ENCODE results near the gene TRPT1.

Gene TRPT1

DNA sequence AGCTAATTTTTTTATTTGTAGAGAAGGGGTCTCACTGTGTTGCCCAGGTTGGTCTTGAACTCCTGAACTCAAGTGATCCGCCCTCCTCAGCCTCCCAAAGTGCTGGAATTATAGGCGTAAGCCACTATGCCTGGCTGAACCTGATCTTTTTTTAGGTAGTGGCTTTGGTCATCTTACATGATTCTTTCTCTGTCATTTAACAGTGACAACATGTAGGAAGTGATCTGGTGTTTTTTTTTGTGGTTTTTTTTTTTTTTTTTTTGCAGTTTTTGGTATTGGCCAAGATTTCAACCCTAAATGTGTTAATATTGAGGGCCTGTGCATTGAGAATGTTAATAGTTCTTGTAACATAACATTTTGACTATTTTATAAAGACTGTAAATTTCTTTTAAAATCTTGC lies 27.5 kb downstream of the TRPT1 start:
- ATAC-seq, result no peak
- TF ChIP-seq PPARA (CRISPR knock-in tag; IDR thresholded peaks at IDR 0.05; ENCODE audit: borderline replicate concordance), result no peak
- no peak for TF ChIP-seq RARB (CRISPR knock-in tag; IDR thresholded peaks at IDR 0.05)

DNA sequence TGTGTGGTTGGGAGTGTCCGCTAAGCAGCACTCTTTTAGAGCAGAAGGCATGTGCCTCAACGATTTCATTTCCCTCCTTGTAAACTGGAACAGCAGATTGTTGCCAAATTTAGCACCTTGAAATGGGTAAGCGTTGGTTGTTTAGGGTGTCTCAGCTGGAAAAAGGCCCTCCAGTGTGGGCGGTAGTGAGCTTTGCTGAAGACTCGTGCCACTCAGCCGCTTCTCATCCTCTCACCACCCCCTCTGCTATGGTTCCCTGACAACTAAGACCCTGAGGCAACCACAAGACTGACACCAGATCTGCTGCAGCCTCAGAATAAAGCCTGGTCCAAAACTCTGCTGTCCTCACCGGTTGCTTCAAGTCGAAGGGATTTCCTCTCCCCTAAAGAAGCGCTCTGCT lies 29.4 kb downstream of the TRPT1 start:
- ATAC-seq, result no peak
- no peak for TF ChIP-seq CSDC2 (CRISPR knock-in tag; IDR thresholded peaks at IDR 0.05)

DNA sequence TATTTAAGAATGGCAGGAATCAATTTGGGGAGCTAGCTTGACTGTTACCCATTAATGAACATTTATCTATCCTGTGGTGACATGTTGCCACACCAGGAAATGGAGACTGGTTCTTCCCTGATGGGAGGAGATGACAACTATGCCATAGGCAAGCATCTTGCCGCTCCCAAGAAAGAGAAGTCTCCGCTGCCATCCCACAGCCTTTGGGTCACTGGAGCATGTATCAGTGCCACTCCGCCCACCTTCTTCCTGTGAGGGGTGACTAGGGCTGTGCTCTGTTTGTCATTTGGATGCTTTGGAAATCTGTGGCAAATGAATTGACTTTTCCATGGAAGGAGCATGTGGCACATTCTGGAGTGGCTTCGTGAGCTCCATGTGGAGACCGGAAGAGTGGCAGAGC lies 33.6 kb downstream of the TRPT1 start:
- no peak for ATAC-seq
- TF ChIP-seq, protein P1, sequence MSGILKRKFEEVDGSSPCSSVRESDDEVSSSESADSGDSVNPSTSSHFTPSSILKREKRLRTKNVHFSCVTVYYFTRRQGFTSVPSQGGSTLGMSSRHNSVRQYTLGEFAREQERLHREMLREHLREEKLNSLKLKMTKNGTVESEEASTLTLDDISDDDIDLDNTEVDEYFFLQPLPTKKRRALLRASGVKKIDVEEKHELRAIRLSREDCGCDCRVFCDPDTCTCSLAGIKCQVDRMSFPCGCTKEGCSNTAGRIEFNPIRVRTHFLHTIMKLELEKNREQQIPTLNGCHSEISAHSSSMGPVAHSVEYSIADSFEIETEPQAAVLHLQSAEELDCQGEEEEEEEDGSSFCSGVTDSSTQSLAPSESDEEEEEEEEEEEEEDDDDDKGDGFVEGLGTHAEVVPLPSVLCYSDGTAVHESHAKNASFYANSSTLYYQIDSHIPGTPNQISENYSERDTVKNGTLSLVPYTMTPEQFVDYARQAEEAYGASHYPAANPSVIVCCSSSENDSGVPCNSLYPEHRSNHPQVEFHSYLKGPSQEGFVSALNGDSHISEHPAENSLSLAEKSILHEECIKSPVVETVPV (CRISPR knock-in tag; IDR thresholded peaks at IDR 0.05), result no peak
- no peak for TF ChIP-seq ESRRG (CRISPR knock-in tag; IDR thresholded peaks at IDR 0.05)
- no peak for TF ChIP-seq TOX (CRISPR knock-in tag; IDR thresholded peaks at IDR 0.05; ENCODE audit: borderline replicate concordance)
- TF ChIP-seq OSR1 (CRISPR knock-in tag; IDR thresholded peaks at IDR 0.05), result no peak
- no peak for TF ChIP-seq PPARA (CRISPR knock-in tag; IDR thresholded peaks at IDR 0.05; ENCODE audit: borderline replicate concordance)
- no peak for TF ChIP-seq ISL1 (CRISPR knock-in tag; IDR thresholded peaks at IDR 0.05)
- TF ChIP-seq BACH2 (CRISPR knock-in tag; IDR thresholded peaks at IDR 0.05; ENCODE audit: borderline replicate concordance), result no peak
- TF ChIP-seq SNAI2 (CRISPR knock-in tag; IDR thresholded peaks at IDR 0.05), result no peak
- TF ChIP-seq ZC3H10 (CRISPR knock-in tag; IDR thresholded peaks at IDR 0.05), result no peak
- no peak for TF ChIP-seq RARB (CRISPR knock-in tag; IDR thresholded peaks at IDR 0.05)
- no peak for TF ChIP-seq CSDC2 (CRISPR knock-in tag; IDR thresholded peaks at IDR 0.05)
- TF ChIP-seq, protein P2, sequence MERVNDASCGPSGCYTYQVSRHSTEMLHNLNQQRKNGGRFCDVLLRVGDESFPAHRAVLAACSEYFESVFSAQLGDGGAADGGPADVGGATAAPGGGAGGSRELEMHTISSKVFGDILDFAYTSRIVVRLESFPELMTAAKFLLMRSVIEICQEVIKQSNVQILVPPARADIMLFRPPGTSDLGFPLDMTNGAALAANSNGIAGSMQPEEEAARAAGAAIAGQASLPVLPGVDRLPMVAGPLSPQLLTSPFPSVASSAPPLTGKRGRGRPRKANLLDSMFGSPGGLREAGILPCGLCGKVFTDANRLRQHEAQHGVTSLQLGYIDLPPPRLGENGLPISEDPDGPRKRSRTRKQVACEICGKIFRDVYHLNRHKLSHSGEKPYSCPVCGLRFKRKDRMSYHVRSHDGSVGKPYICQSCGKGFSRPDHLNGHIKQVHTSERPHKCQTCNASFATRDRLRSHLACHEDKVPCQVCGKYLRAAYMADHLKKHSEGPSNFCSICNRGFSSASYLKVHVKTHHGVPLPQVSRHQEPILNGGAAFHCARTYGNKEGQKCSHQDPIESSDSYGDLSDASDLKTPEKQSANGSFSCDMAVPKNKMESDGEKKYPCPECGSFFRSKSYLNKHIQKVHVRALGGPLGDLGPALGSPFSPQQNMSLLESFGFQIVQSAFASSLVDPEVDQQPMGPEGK (CRISPR knock-in tag; IDR thresholded peaks at IDR 0.05; ENCODE audit: borderline replicate concordance), result no peak
- TF ChIP-seq, protein P3, sequence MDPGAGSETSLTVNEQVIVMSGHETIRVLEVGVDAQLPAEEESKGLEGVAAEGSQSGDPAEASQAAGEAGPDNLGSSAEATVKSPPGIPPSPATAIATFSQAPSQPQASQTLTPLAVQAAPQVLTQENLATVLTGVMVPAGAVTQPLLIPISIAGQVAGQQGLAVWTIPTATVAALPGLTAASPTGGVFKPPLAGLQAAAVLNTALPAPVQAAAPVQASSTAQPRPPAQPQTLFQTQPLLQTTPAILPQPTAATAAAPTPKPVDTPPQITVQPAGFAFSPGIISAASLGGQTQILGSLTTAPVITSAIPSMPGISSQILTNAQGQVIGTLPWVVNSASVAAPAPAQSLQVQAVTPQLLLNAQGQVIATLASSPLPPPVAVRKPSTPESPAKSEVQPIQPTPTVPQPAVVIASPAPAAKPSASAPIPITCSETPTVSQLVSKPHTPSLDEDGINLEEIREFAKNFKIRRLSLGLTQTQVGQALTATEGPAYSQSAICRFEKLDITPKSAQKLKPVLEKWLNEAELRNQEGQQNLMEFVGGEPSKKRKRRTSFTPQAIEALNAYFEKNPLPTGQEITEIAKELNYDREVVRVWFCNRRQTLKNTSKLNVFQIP (CRISPR knock-in tag; IDR thresholded peaks at IDR 0.05; ENCODE audit: borderline replicate concordance, low read depth), result no peak
- TF ChIP-seq ZFP30 (CRISPR knock-in tag; IDR thresholded peaks at IDR 0.05), result no peak
- TF ChIP-seq ZFP3 (CRISPR knock-in tag; IDR thresholded peaks at IDR 0.05), result no peak
- TF ChIP-seq, protein P4, sequence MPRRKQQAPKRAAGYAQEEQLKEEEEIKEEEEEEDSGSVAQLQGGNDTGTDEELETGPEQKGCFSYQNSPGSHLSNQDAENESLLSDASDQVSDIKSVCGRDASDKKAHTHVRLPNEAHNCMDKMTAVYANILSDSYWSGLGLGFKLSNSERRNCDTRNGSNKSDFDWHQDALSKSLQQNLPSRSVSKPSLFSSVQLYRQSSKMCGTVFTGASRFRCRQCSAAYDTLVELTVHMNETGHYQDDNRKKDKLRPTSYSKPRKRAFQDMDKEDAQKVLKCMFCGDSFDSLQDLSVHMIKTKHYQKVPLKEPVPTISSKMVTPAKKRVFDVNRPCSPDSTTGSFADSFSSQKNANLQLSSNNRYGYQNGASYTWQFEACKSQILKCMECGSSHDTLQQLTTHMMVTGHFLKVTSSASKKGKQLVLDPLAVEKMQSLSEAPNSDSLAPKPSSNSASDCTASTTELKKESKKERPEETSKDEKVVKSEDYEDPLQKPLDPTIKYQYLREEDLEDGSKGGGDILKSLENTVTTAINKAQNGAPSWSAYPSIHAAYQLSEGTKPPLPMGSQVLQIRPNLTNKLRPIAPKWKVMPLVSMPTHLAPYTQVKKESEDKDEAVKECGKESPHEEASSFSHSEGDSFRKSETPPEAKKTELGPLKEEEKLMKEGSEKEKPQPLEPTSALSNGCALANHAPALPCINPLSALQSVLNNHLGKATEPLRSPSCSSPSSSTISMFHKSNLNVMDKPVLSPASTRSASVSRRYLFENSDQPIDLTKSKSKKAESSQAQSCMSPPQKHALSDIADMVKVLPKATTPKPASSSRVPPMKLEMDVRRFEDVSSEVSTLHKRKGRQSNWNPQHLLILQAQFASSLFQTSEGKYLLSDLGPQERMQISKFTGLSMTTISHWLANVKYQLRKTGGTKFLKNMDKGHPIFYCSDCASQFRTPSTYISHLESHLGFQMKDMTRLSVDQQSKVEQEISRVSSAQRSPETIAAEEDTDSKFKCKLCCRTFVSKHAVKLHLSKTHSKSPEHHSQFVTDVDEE (CRISPR knock-in tag; IDR thresholded peaks at IDR 0.05), result no peak

DNA sequence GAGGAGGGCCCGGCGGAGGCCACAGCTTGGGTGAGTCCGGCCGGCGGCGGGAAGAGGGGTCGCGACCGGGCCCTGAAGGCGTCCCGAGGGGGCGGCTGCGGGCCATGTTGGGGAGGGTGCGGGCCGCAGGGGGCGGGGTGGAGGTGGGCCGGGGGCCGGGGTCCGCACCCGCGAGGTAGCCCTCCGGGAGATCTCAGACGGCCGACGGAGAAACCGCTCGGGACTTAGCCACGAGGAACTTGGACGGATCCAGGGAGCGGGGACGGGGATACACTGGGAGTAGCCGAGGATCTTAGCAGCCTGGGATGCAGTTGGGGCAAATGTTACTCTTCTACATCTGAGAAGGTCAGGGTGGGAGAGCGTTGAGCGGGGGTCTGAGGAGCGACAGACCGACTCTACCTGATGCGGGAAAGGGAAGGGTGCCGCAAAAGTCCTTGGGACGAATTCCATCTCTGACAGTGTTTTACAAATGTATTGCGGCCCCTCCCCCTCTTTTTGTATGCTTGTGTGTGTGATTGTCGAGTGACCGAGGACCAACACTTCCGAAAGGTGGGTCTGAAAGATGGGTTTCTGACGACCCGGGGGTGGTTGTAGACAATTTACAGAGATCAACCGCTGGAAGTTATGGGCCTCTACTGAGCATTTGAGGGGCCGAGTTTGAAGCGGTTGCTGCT lies 39.4 kb downstream of the TRPT1 start:
- no peak for ATAC-seq
- TF ChIP-seq, protein P5, sequence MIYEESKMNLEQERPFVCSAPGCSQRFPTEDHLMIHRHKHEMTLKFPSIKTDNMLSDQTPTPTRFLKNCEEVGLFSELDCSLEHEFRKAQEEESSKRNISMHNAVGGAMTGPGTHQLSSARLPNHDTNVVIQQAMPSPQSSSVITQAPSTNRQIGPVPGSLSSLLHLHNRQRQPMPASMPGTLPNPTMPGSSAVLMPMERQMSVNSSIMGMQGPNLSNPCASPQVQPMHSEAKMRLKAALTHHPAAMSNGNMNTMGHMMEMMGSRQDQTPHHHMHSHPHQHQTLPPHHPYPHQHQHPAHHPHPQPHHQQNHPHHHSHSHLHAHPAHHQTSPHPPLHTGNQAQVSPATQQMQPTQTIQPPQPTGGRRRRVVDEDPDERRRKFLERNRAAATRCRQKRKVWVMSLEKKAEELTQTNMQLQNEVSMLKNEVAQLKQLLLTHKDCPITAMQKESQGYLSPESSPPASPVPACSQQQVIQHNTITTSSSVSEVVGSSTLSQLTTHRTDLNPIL (CRISPR knock-in tag; IDR thresholded peaks at IDR 0.05; ENCODE audit: low read depth), result no peak
- no peak for TF ChIP-seq OSR1 (CRISPR knock-in tag; IDR thresholded peaks at IDR 0.05)
- no peak for TF ChIP-seq ZNF70 (CRISPR knock-in tag; IDR thresholded peaks at IDR 0.05)
- TF ChIP-seq, protein P4 (CRISPR knock-in tag; IDR thresholded peaks at IDR 0.05), result no peak
- TF ChIP-seq GLIS3 (CRISPR knock-in tag; IDR thresholded peaks at IDR 0.05), result no peak
- TF ChIP-seq TOX (CRISPR knock-in tag; IDR thresholded peaks at IDR 0.05; ENCODE audit: borderline replicate concordance), result no peak
- TF ChIP-seq PPARA (CRISPR knock-in tag; IDR thresholded peaks at IDR 0.05; ENCODE audit: borderline replicate concordance), result no peak
- TF ChIP-seq, protein P2 (CRISPR knock-in tag; IDR thresholded peaks at IDR 0.05; ENCODE audit: borderline replicate concordance), result no peak
- no peak for TF ChIP-seq ZFP3 (CRISPR knock-in tag; IDR thresholded peaks at IDR 0.05)
- TF ChIP-seq ARNTL (CRISPR knock-in tag; IDR thresholded peaks at IDR 0.05; ENCODE audit: borderline replicate concordance, low read depth), result no peak
- no peak for TF ChIP-seq RARB (CRISPR knock-in tag; IDR thresholded peaks at IDR 0.05)
